Measurements from ENCODE around the gene UTF1.

The UTF1 gene

DNA sequence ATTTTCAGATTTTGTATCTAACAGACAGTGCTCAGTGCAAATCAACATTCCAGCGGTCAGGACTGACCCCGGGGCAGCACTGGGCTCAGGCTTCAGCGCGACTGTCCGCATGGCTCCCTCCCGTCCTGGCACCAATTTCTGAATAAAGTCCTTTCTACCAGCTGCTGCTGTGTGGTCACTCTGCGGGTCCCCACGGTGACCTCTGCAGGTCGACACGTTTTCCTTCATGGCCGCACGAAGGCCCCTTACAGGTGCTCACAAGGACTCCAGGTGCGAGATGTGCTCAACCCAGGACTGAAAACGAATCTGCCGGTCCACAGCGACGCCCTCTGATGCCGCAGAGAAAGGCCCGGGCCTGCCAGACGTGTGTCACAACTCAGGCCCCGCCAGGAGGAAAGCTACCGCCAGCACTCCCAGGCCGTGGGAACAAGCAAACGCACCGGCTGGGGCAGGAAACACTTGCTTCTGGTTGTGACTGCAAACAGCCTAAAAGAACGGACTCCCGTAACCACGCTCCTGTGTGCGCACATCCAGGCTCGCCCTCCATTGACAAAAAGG is 3.7 kb upstream of the UTF1 start:
- no peak overlapping the region for H3K27ac ChIP-seq
- H3K9me3 ChIP-seq = no peaks in the 10 kb centered on the region
- no peaks in the 10 kb centered on the region for H3K4me1 ChIP-seq (ENCODE audit: control insufficient read depth in 1 of 2, insufficient read depth in 1 of 2, low read depth in 1 of 2, low read length in 1 of 2)
- TF ChIP-seq, protein P1, sequence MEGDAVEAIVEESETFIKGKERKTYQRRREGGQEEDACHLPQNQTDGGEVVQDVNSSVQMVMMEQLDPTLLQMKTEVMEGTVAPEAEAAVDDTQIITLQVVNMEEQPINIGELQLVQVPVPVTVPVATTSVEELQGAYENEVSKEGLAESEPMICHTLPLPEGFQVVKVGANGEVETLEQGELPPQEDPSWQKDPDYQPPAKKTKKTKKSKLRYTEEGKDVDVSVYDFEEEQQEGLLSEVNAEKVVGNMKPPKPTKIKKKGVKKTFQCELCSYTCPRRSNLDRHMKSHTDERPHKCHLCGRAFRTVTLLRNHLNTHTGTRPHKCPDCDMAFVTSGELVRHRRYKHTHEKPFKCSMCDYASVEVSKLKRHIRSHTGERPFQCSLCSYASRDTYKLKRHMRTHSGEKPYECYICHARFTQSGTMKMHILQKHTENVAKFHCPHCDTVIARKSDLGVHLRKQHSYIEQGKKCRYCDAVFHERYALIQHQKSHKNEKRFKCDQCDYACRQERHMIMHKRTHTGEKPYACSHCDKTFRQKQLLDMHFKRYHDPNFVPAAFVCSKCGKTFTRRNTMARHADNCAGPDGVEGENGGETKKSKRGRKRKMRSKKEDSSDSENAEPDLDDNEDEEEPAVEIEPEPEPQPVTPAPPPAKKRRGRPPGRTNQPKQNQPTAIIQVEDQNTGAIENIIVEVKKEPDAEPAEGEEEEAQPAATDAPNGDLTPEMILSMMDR (IDR thresholded peaks at IDR 0.05) = no peak
- H3K36me3 ChIP-seq = no peaks in the 10 kb centered on the region
- peaks cover 78% of the 10 kb centered on the region for H3K27me3 ChIP-seq
- no peak overlapping the region for H3K4me3 ChIP-seq (ENCODE audit: low read depth in 1 of 2, low read length in 1 of 2)

- H3K4me3 ChIP-seq (ENCODE audit: low read depth in 1 of 2, low read length in 1 of 2) = no peak overlapping the region
- no peaks in the 10 kb centered on the region for H3K4me1 ChIP-seq (ENCODE audit: control insufficient read depth in 1 of 2, insufficient read depth in 1 of 2, low read depth in 1 of 2, low read length in 1 of 2)
- H3K36me3 ChIP-seq = no peaks in the 10 kb centered on the region
- TF ChIP-seq, protein P1 (IDR thresholded peaks at IDR 0.05) = no peak
- no peaks in the 10 kb centered on the region for H3K9me3 ChIP-seq
- peaks cover 85% of the 10 kb centered on the region for H3K27me3 ChIP-seq
- no peak overlapping the region for H3K27ac ChIP-seq
Measured at GRCh38 chr10:133227256-133227655, 2.8 kb upstream of the UTF1 start.

GRCh38 chr10:133229265-133230043 is 563 bp upstream of the UTF1 start:
- TF ChIP-seq, protein P1 (IDR thresholded peaks at IDR 0.05) = no peak
- Histone ChIP-seq H3K4me3 (ENCODE audit: low read depth in 1 of 2, low read length in 1 of 2) (no peak overlapping the region), H3K27ac (no peak overlapping the region), H3K27me3 (peaks cover 100% of the 10 kb centered on the region), H3K4me1 (ENCODE audit: control insufficient read depth in 1 of 2, insufficient read depth in 1 of 2, low read depth in 1 of 2, low read length in 1 of 2) (no peaks in the 10 kb centered on the region), H3K36me3 (no peaks in the 10 kb centered on the region), H3K9me3 (no peaks in the 10 kb centered on the region)

DNA sequence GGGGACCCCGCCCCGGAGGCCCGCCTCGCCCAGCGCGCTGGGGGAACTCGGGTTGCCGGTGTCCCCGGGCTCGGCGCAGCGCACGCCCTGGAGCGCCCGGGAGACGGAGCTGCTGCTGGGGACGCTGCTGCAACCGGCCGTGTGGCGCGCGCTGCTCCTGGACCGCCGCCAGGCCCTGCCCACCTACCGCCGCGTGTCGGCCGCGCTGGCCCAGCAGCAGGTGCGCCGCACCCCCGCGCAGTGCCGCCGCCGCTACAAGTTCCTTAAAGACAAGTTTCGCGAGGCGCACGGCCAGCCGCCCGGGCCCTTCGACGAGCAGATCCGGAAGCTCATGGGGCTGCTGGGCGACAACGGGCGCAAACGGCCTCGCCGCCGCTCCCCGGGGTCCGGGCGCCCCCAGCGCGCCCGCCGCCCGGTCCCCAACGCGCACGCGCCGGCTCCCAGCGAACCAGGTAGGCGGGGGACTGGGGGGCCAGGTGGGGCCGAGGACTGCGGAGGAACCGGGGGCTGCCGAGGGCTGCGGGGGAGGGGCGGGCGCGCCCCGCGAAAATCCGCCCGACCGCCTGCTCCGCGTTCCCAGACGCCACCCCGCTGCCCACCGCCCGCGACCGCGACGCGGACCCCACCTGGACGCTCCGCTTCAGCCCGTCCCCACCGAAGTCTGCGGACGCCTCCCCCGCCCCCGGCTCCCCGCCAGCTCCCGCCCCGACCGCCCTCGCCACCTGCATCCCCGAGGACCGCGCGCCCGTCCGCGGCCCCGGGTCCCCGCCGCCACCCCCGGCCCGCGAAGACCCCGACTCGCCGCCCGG is 574 bp downstream of the UTF1 start:
- peaks cover 100% of the 10 kb centered on the region for H3K27me3 ChIP-seq
- no peak overlapping the region for H3K4me3 ChIP-seq (ENCODE audit: low read depth in 1 of 2, low read length in 1 of 2)
- no peaks in the 10 kb centered on the region for H3K36me3 ChIP-seq
- no peak overlapping the region for H3K27ac ChIP-seq
- no peaks in the 10 kb centered on the region for H3K9me3 ChIP-seq
- peaks cover 7 to 11% of the 10 kb centered on the region in 2 experiments for H3K4me1 ChIP-seq (ENCODE audit: control insufficient read depth in 1 of 2, insufficient read depth in 1 of 2, low read depth in 1 of 2, low read length in 1 of 2)
- TF ChIP-seq, protein P1 (IDR thresholded peaks at IDR 0.05) = no peak

GRCh38 chr10:133231244-133231945 is 1.4 kb downstream of the UTF1 start:
- H3K9me3 ChIP-seq = no peaks in the 10 kb centered on the region
- H3K27ac ChIP-seq = no peak overlapping the region
- peaks cover 10 to 19% of the 10 kb centered on the region in 2 experiments for H3K4me1 ChIP-seq (ENCODE audit: control insufficient read depth in 1 of 2, insufficient read depth in 1 of 2, low read depth in 1 of 2, low read length in 1 of 2)
- no peaks in the 10 kb centered on the region for H3K36me3 ChIP-seq
- H3K27me3 ChIP-seq = peaks cover 100% of the 10 kb centered on the region
- TF ChIP-seq, protein P1 (IDR thresholded peaks at IDR 0.05) = no peak
- H3K4me3 ChIP-seq (ENCODE audit: low read depth in 1 of 2, low read length in 1 of 2) = no peak overlapping the region

All from neutrophil (primary cell).